ENCODE data around the gene NECTIN3. TPM values are rescaled to one million over a fixed set of nuclear protein-coding genes. Genes with fewer than 3 reads are reported as not detected.

Gene NECTIN3
- total RNA-seq, 2 donors from 2014 or later, result 8.8 to 16.6 TPM

DNA sequence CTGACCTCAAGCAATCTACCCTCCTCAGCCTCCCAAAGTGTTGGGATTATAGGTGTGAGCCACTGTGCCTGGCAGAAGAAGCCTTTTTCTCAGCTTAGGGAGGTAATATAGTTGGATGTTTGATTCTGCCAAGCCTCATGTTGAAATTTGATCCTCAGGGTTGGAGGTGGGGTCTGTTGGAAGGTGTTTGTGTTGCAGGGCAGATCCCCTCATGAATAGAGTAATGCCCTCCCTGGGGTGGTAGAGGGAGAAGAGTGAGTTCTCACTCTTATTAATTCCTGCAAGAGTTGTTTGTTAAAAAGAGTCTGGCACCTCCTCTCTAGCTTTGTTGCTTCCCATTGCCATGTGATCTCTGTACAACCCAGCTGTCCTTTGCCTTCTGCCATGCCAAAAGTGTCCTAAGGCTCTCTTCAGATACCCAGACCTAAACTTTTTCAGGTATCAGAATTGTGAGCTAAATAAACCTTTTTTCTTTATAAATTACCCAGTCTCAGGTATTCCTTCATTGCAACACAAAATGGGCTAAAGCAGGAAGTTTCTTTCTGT, 16.4 kb downstream of the NECTIN3 start:
- TF ChIP-seq CTCF (IDR thresholded peaks at IDR 0.05), result no peak
- H3K4me3 ChIP-seq, result no peak overlapping the region
- H3K27ac ChIP-seq, result no peak overlapping the region
- no peaks in the 10 kb centered on the region for H3K27me3 ChIP-seq
- no peaks in the 10 kb centered on the region for H3K9me3 ChIP-seq
- DNase-seq (ENCODE audit: low spot score), result no peak
- no peaks in the 10 kb centered on the region for H3K36me3 ChIP-seq
- no peaks in the 10 kb centered on the region for H3K4me1 ChIP-seq

- no peak for DNase-seq (ENCODE audit: low spot score)
- no peak for TF ChIP-seq CTCF (IDR thresholded peaks at IDR 0.05)
- H3K4me3 ChIP-seq, result no peak overlapping the region
- no peak overlapping the region for H3K27ac ChIP-seq
- H3K4me1 ChIP-seq, result no peaks in the 10 kb centered on the region
- no peaks in the 10 kb centered on the region for H3K9me3 ChIP-seq
- no peaks in the 10 kb centered on the region for H3K27me3 ChIP-seq
- no peaks in the 10 kb centered on the region for H3K36me3 ChIP-seq
Measured at GRCh38 chr3:111096487-111097209, 25.0 kb downstream of the NECTIN3 start.

GRCh38 chr3:111103807-111104206, 32.2 kb downstream of the NECTIN3 start:
- Histone ChIP-seq H3K27ac (no peak overlapping the region), H3K4me3 (no peak overlapping the region), H3K27me3 (no peaks in the 10 kb centered on the region), H3K4me1 (no peaks in the 10 kb centered on the region), H3K9me3 (no peaks in the 10 kb centered on the region), H3K36me3 (no peaks in the 10 kb centered on the region)
- no peak for TF ChIP-seq CTCF (IDR thresholded peaks at IDR 0.05)
- DNase-seq (ENCODE audit: low spot score), result no peak

DNA sequence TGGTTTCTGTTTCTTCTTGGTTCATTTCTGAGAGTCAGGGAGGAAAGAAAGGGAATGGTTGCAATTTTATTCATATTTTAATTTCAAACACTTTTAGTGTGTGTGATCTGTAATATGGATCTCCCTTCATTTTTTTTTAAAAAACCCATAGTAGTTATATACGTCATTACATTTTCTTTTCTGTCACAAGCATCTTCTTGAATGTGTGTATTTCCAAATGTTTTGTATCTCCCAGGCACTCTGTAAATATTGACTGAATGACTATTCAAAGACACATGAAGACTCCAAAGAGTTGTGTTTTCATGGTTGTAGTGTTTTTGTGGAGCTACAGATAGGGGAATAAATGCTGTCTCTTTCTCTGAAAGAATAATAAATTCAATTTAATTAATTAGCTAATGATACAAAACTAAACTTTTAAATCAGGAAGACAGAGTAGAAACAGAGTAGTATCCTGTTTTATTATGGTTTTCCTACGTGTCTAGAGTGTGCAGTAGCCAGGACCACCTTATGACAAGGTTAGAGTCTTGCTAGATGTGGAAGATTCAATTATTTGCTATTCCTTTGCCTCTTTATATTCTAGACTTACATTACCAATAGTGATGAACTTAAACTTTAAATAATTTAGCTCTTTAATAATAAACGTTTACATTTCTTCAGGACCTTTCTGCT, 35.5 kb downstream of the NECTIN3 start:
- no peak overlapping the region for H3K4me3 ChIP-seq
- no peaks in the 10 kb centered on the region for H3K36me3 ChIP-seq
- no peak for TF ChIP-seq CTCF (IDR thresholded peaks at IDR 0.05)
- H3K27me3 ChIP-seq, result no peaks in the 10 kb centered on the region
- no peaks in the 10 kb centered on the region for H3K9me3 ChIP-seq
- no peaks in the 10 kb centered on the region for H3K4me1 ChIP-seq
- H3K27ac ChIP-seq, result no peak overlapping the region
- DNase-seq (ENCODE audit: low spot score), result no peak

GRCh38 chr3:111107662-111108035, 36.0 kb downstream of the NECTIN3 start:
- TF ChIP-seq CTCF (IDR thresholded peaks at IDR 0.05), result no peak
- Histone ChIP-seq H3K27me3 (no peaks in the 10 kb centered on the region), H3K27ac (no peak overlapping the region), H3K36me3 (no peaks in the 10 kb centered on the region), H3K4me3 (no peak overlapping the region), H3K9me3 (no peaks in the 10 kb centered on the region), H3K4me1 (no peaks in the 10 kb centered on the region)
- no peak for DNase-seq (ENCODE audit: low spot score)

Measured in right atrium auricular region (tissue), 2 donors.